Neutrophil (primary cell): ENCODE results near the gene DUSP7.

Experiments
- H3K27ac ChIP-seq: fragments of 200-600 bp; sonication (generic); 2 replicates; pipeline ENCODE4 v1.5.1; 2016; ENCODE audit warnings: mild to moderate bottlenecking, moderate library complexity
- H3K27me3 ChIP-seq: fragments of 200-600 bp; sonication (generic); 2 replicates; pipeline ENCODE4 v1.6.0; 2016; ENCODE audit warnings: mild to moderate bottlenecking
- H3K36me3 ChIP-seq: fragments of 200-600 bp; sonication (generic); 2 replicates; pipeline ENCODE4 v1.5.1; 2017
- H3K4me1 ChIP-seq, 2 experiments: fragments of 200-600 bp in 1 of 2; sonication (generic) in 1 of 2; 1 replicate in 1 of 2; 2 replicates in 1 of 2; pipeline versions ENCODE4 v1.5.1 to v1.6.1; 2013 to 2016; ENCODE audit warnings: low read depth in 1 of 2, low read length in 1 of 2, mild to moderate bottlenecking in 1 of 2, moderate library complexity in 1 of 2; ENCODE audit not compliant: control insufficient read depth in 1 of 2, insufficient read depth in 1 of 2
- H3K4me3 ChIP-seq, 2 experiments: fragments of 200-600 bp in 1 of 2; sonication (generic) in 1 of 2; 1 replicate in 1 of 2; 2 replicates in 1 of 2; pipeline ENCODE4 v1.5.1; 2013 to 2016; ENCODE audit warnings: low read depth in 1 of 2, low read length in 1 of 2, mild to moderate bottlenecking in 1 of 2, moderate library complexity in 1 of 2
- H3K9me3 ChIP-seq: fragments of 200-600 bp; sonication (generic); 2 replicates; pipeline ENCODE4 v1.5.1; 2016
- TF ChIP-seq, protein P1 (sequence below): fragments of 200-600 bp; sonication (generic); IDR thresholded peaks from 2 replicates; pipeline ENCODE4 v1.5.1; 2016; ENCODE audit warnings: antibody characterized with exemption

The DUSP7 gene

DNA sequence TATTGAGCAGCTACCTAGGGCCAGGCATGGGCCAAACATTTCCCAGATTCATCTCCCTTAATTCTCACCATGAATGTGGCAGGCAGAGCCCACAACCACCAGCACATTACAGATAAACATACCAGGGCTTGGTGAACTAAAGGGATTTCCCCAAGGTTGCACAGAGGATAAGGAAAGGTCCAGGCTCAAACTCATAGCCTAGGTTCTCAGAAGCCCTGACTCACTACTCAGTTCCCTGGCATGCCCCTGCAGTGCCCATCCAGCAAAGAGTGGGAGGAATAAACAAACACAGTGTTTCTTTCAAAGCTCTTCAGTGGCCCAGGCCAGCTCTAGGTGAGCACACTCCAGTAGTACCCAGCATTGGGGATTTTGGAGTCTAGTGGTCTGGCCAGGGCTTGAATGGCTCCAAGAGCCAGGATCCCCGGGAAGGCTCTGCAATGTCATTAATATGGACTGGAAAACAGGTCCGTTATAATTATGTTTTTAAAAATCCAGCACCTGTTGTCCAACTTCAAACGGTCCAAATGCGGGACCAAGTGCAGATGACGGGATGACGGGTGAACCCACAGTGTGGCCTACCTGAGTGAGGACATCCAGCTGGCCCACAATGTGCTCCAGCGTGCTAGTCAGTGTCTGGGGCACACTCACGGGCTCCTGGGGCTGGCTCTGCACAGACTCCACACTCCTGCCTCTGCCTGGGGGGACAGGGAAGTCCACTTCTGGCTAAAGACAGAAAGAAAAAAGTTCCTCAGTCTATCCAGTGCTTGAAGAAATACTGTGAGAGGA is 39.8 kb upstream of the DUSP7 start:
- TF ChIP-seq, protein P1, sequence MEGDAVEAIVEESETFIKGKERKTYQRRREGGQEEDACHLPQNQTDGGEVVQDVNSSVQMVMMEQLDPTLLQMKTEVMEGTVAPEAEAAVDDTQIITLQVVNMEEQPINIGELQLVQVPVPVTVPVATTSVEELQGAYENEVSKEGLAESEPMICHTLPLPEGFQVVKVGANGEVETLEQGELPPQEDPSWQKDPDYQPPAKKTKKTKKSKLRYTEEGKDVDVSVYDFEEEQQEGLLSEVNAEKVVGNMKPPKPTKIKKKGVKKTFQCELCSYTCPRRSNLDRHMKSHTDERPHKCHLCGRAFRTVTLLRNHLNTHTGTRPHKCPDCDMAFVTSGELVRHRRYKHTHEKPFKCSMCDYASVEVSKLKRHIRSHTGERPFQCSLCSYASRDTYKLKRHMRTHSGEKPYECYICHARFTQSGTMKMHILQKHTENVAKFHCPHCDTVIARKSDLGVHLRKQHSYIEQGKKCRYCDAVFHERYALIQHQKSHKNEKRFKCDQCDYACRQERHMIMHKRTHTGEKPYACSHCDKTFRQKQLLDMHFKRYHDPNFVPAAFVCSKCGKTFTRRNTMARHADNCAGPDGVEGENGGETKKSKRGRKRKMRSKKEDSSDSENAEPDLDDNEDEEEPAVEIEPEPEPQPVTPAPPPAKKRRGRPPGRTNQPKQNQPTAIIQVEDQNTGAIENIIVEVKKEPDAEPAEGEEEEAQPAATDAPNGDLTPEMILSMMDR: no peak
- Histone ChIP-seq H3K4me3 (no peak overlapping the region), H3K9me3 (no peaks in the 10 kb centered on the region), H3K27ac (no peak overlapping the region), H3K27me3 (no peaks in the 10 kb centered on the region), H3K36me3 (peaks cover 68% of the 10 kb centered on the region), H3K4me1 (no peaks in the 10 kb centered on the region)

- TF ChIP-seq, protein P1: no peak
- H3K36me3 ChIP-seq: peaks cover 77% of the 10 kb centered on the region
- no peaks in the 10 kb centered on the region for H3K27me3 ChIP-seq
- no peak overlapping the region for H3K27ac ChIP-seq
- H3K4me1 ChIP-seq: no peaks in the 10 kb centered on the region
- H3K4me3 ChIP-seq: no peak overlapping the region
- H3K9me3 ChIP-seq: no peaks in the 10 kb centered on the region
These were observed 38.5 kb upstream of the DUSP7 start for GRCh38 chr3:52094571-52095485.

GRCh38 chr3:52093756-52094545 is 37.6 kb upstream of the DUSP7 start:
- H3K27ac ChIP-seq: no peak overlapping the region
- H3K36me3 ChIP-seq: peaks cover 77% of the 10 kb centered on the region
- TF ChIP-seq, protein P1: no peak
- no peaks in the 10 kb centered on the region for H3K4me1 ChIP-seq
- H3K4me3 ChIP-seq: no peak overlapping the region
- no peaks in the 10 kb centered on the region for H3K9me3 ChIP-seq
- H3K27me3 ChIP-seq: no peaks in the 10 kb centered on the region

DNA sequence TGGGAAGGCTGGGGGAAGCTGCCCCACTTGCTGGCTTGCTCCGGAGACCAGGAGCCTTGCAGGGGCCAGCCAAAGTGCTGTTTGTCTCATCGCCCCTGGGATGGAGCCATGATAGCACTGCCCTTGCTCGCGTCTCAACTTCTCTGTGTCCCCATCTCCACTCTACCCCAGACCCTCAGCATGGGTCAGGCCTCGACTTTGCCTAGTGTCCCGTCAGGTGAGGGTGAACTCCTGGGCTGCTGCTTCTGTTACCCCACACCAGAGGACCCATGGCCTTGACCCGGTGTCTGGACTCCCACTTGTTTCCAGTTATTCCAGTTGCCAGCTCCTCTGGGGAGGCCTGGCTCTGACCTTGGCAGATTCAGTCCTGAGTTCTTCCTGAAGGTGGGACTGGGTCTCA is 36.5 kb upstream of the DUSP7 start:
- no peaks in the 10 kb centered on the region for H3K27me3 ChIP-seq
- H3K36me3 ChIP-seq: peaks cover 75% of the 10 kb centered on the region
- H3K9me3 ChIP-seq: no peaks in the 10 kb centered on the region
- H3K4me1 ChIP-seq: peaks cover 0 to 5% of the 10 kb centered on the region in 2 experiments
- H3K4me3 ChIP-seq: no peak overlapping the region
- TF ChIP-seq, protein P1: no peak
- H3K27ac ChIP-seq: no peak overlapping the region

- Histone ChIP-seq H3K36me3 (peaks cover 69% of the 10 kb centered on the region), H3K4me3 (no peak overlapping the region), H3K27ac (no peak overlapping the region), H3K27me3 (no peaks in the 10 kb centered on the region), H3K9me3 (no peaks in the 10 kb centered on the region), H3K4me1 (peaks cover 3 to 8% of the 10 kb centered on the region in 2 experiments)
- TF ChIP-seq, protein P1: no peak
These were observed 35.9 kb upstream of the DUSP7 start for GRCh38 chr3:52092271-52092660.
